ENCODE measurements around the gene CAMTA1. TPM values are rescaled to one million over a fixed set of nuclear protein-coding genes. Genes with fewer than 3 reads are reported as not detected.

Gene CAMTA1
- total and polyA plus RNA-seq, 9 of the 15 experiments (the other 6 are each of a cell fraction or from before 2014, with no cell fraction given), result 43.9 to 161 (median 65.9) TPM

DNA sequence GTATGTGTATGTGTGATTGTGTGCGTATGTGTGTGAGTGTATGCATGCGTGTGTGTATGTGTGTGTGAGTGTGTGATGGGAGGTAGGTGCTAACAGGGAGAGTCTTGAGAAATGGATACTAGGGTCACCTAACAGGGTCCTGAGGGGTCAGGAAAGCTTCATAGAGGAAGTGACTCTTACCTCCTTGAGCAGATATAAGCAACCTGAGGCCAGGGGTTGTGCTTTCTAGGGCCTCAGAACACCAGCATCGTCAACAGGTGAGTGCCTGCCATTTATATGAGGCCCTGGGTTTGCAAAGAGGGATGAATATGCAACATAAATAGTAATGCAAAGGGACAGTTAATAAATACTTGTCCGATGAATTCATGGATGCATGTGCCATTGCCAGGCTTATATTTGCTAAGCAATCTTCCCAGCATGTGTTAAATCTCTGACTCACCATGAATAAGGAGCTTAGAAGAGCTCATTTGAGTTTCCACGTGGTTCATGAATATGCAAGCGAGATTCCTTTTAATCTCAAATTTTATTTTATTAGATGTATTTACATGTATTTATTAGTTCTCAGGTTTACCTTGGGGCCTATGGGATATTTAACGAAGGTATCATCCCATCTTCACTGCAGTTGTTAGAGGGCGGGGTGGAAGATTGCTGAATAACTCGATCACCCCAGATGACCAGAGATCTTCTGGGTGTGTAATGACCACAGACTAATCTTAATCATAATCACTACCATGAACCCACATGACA, 438.3 kb downstream of the CAMTA1 start:
- Histone ChIP-seq H3K27me3 (ENCODE audit: control insufficient read depth in 2 of 2, insufficient read depth in 2 of 2, low read length in 2 of 2) (peaks cover 8 to 58% of the 10 kb centered on the region in 2 experiments; a peak in 4 of 5 replicates), H3K4me3 (no peak overlapping the region), H3K79me2 (ENCODE audit: control insufficient read depth, insufficient read depth, low read length) (no peaks in the 10 kb centered on the region), H3K9me3 (replicated peaks; ENCODE audit: control insufficient read depth, insufficient read depth, low read depth, low read length) (no peaks in the 10 kb centered on the region), H3K27ac (ENCODE audit: extremely low read depth, low read depth, low read length) (no peak overlapping the region), H3K36me3 (ENCODE audit: control insufficient read depth, insufficient read depth, low read length) (no peaks in the 10 kb centered on the region), H4K20me1 (replicated peaks; ENCODE audit: control insufficient read depth, insufficient read depth, low read length) (peaks cover 5% of the 10 kb centered on the region), H3K4me1 (replicated peaks in 1 of 2; ENCODE audit: control insufficient read depth in 2 of 2, insufficient read depth in 2 of 2, low read length in 2 of 2) (no peaks in the 10 kb centered on the region), H3K4me2 (ENCODE audit: insufficient read depth, low read length) (no peak overlapping the region), H3K9me1 (ENCODE audit: control insufficient read depth, insufficient read depth, low read length) (no peaks in the 10 kb centered on the region), H2AFZ (ENCODE audit: low read depth, low read length) (no peak overlapping the region), H3K9ac (ENCODE audit: insufficient read depth in 1 of 2, low read depth in 2 of 2, low read length in 2 of 2) (no peak overlapping the region)
- no TSS peak for BruUV-seq (replicated peaks)
- no peak for FAIRE-seq
- ChIA-PET POLR2A (no interaction called here), CTCF (ENCODE audit: low intra/inter-chr PET ratio) (interaction anchor here (0.9 kb wide), 1 partner anchor 316 kb away, joined by 4 read pairs; no protein-coding TSS in a partner anchor)
- in situ Hi-C loops (cut with MboI), result loop anchor here (10.0 to 25.0 kb wide), 4 partner anchors 421 to 961 kb away; partner anchors contain the start of genes GPR153 and PLEKHG5
- intact Hi-C loops (cut with micrococcal nuclease), result loop anchor here (5.0 kb wide), 1 partner anchor 424 kb away; no protein-coding TSS in a partner anchor
- WGBS (ENCODE audit: insufficient coverage, low coverage, missing lambda C conversion rate), result 2% methylated on average over 9 of the region's 9 CpGs
- ATAC-seq, result no peak
- no peak for DNase-seq (ENCODE audit: extremely low read depth in 1 of 4, low spot score in 3 of 4)
- no peak for TF ChIP-seq POLR2AphosphoS5 (IDR thresholded peaks at IDR 0.05; ENCODE audit: control insufficient read depth, insufficient read depth, low read depth, low read length)
- TF ChIP-seq E2F8 (IDR thresholded peaks at IDR 0.05; ENCODE audit: low read depth, partially characterized antibody), result no peak
- no peak for TF ChIP-seq FOXP1 (CRISPR knock-in tag; IDR thresholded peaks at IDR 0.05)
- TF ChIP-seq ZNF324 (CRISPR knock-in tag; IDR thresholded peaks at IDR 0.05), result no peak
- no peak for TF ChIP-seq FOSL1 (tag; conservative IDR thresholded peaks at IDR 0.05)
- TF ChIP-seq ZNF695 (CRISPR knock-in tag; IDR thresholded peaks at IDR 0.05), result no peak
- TF ChIP-seq CBFA2T2 (conservative IDR thresholded peaks at IDR 0.05), result no peak
- TF ChIP-seq MLX (CRISPR knock-in tag; conservative IDR thresholded peaks at IDR 0.05), result no peak
- TF ChIP-seq SFPQ (IDR thresholded peaks at IDR 0.05; ENCODE audit: low read depth, low read length), result no peak
- TF ChIP-seq, protein P1, sequence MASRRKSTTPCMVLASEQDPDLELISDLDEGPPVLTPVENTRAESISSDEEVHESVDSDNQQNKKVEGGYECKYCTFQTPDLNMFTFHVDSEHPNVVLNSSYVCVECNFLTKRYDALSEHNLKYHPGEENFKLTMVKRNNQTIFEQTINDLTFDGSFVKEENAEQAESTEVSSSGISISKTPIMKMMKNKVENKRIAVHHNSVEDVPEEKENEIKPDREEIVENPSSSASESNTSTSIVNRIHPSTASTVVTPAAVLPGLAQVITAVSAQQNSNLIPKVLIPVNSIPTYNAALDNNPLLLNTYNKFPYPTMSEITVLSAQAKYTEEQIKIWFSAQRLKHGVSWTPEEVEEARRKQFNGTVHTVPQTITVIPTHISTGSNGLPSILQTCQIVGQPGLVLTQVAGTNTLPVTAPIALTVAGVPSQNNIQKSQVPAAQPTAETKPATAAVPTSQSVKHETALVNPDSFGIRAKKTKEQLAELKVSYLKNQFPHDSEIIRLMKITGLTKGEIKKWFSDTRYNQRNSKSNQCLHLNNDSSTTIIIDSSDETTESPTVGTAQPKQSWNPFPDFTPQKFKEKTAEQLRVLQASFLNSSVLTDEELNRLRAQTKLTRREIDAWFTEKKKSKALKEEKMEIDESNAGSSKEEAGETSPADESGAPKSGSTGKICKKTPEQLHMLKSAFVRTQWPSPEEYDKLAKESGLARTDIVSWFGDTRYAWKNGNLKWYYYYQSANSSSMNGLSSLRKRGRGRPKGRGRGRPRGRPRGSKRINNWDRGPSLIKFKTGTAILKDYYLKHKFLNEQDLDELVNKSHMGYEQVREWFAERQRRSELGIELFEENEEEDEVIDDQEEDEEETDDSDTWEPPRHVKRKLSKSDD (conservative IDR thresholded peaks at IDR 0.05; ENCODE audit: low read length), result no peak
- TF ChIP-seq TAL1 (IDR thresholded peaks at IDR 0.05), result no peak
- TF ChIP-seq RBM15 (IDR thresholded peaks at IDR 0.05; ENCODE audit: insufficient read depth, low read length), result no peak
- TF ChIP-seq ZNF830 (CRISPR knock-in tag; IDR thresholded peaks at IDR 0.05), result no peak
